ENCODE results near the gene MAP4K5. TPM values are rescaled to one million over a fixed set of nuclear protein-coding genes. Genes with fewer than 3 reads are reported as not detected.

The MAP4K5 gene
- total and polyA plus RNA-seq, 2 of the 4 experiments (the other 2 are of a cell fraction): 33.1 to 46.1 TPM

- Histone ChIP-seq H3K36me3 (ENCODE audit: control insufficient read depth, insufficient read depth, low read length) (no peaks in the 10 kb centered on the region), H2AFZ (replicated peaks; ENCODE audit: low read length, poor library complexity) (no peak overlapping the region), H3K27me3 (ENCODE audit: control insufficient read depth, insufficient read depth, low read length) (no peaks in the 10 kb centered on the region), H2BK15ac (ENCODE audit: low read depth, low read length) (no peak overlapping the region), H3K4me2 (ENCODE audit: low read depth, low read length) (no peak overlapping the region), H3K23ac (ENCODE audit: low read depth, low read length) (no peak overlapping the region), H3K4me3 (ENCODE audit: insufficient read depth, low read depth, low read length) (no peak overlapping the region), H3K27ac (ENCODE audit: insufficient read depth, low read length) (no peak overlapping the region), H4K8ac (ENCODE audit: low read depth in 2 of 2, low read length in 2 of 2) (no peak overlapping the region), H4K20me1 (ENCODE audit: insufficient read depth, low read length) (no peaks in the 10 kb centered on the region), H3K56ac (ENCODE audit: extremely low read depth, insufficient read depth, low read length) (no peak overlapping the region), H3K4ac (ENCODE audit: low read depth, low read length) (no peak overlapping the region), H3K79me1 (ENCODE audit: low read depth in 1 of 2, low read length in 2 of 2) (no peaks in the 10 kb centered on the region), H2BK120ac (ENCODE audit: low read depth, low read length) (no peak overlapping the region), H4K5ac (ENCODE audit: low read depth, low read length) (no peak overlapping the region), H3K14ac (replicated peaks; ENCODE audit: low read depth, low read length) (no peak overlapping the region), H2BK20ac (ENCODE audit: low read depth, low read length) (no peak overlapping the region), H3K18ac (ENCODE audit: low read depth, low read length) (no peak overlapping the region), H2BK5ac (ENCODE audit: low read depth, low read length, poor library complexity, severe bottlenecking) (no peak overlapping the region), H2AK5ac (ENCODE audit: low read depth, low read length) (no peak overlapping the region), H2AK9ac (replicated peaks; ENCODE audit: low read depth, low read length, poor library complexity) (no peak overlapping the region), H3K4me1 (ENCODE audit: control insufficient read depth, insufficient read depth, low read length) (no peaks in the 10 kb centered on the region), H3K9ac (ENCODE audit: low read depth, low read length) (no peak overlapping the region), H3K9me1 (ENCODE audit: insufficient read depth, low read length) (peaks cover 6% of the 10 kb centered on the region), H4K91ac (ENCODE audit: insufficient read depth, low read depth, low read length) (no peak overlapping the region), H3K9me3 (ENCODE audit: control insufficient read depth, insufficient read depth, low read length) (no peaks in the 10 kb centered on the region)
- CTCF ChIA-PET: no interaction called here
- no TSS peak for BruUV-seq (replicated peaks)
- dilution Hi-C loops (cut with HindIII; ENCODE audit: low sequenced_read_pairs, unreplicated experiment): no loop called here
- in situ Hi-C loops (cut with MboI; ENCODE audit: low sequenced_read_pairs): no loop called here
- intact Hi-C loops (cut with micrococcal nuclease): no loop called here
- POLR2A ChIA-PET (ENCODE audit: unreplicated experiment): no interaction called here
- ATAC-seq (ENCODE audit: low read depth): no peak
- WGBS, 2 experiments (ENCODE audit: extremely low coverage in 2 of 2, insufficient read length in 1 of 2): 100% methylated on average over 1 of the region's 4 CpGs; no CpG with 5 or more reads in 1 of the 2 experiments
- no peak for DNase-seq
- TF ChIP-seq CHD1 (IDR thresholded peaks at IDR 0.05; ENCODE audit: low read depth, low read length): no peak
- TF ChIP-seq ELK1 (IDR thresholded peaks at IDR 0.05; ENCODE audit: borderline replicate concordance, low read depth, low read length): no peak
- TF ChIP-seq, protein P1, sequence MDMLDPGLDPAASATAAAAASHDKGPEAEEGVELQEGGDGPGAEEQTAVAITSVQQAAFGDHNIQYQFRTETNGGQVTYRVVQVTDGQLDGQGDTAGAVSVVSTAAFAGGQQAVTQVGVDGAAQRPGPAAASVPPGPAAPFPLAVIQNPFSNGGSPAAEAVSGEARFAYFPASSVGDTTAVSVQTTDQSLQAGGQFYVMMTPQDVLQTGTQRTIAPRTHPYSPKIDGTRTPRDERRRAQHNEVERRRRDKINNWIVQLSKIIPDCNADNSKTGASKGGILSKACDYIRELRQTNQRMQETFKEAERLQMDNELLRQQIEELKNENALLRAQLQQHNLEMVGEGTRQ (IDR thresholded peaks at IDR 0.05; ENCODE audit: low read depth, low read length): no peak
- no peak for TF ChIP-seq CEBPB (IDR thresholded peaks at IDR 0.05; ENCODE audit: low read depth, low read length)
- TF ChIP-seq, protein P2, sequence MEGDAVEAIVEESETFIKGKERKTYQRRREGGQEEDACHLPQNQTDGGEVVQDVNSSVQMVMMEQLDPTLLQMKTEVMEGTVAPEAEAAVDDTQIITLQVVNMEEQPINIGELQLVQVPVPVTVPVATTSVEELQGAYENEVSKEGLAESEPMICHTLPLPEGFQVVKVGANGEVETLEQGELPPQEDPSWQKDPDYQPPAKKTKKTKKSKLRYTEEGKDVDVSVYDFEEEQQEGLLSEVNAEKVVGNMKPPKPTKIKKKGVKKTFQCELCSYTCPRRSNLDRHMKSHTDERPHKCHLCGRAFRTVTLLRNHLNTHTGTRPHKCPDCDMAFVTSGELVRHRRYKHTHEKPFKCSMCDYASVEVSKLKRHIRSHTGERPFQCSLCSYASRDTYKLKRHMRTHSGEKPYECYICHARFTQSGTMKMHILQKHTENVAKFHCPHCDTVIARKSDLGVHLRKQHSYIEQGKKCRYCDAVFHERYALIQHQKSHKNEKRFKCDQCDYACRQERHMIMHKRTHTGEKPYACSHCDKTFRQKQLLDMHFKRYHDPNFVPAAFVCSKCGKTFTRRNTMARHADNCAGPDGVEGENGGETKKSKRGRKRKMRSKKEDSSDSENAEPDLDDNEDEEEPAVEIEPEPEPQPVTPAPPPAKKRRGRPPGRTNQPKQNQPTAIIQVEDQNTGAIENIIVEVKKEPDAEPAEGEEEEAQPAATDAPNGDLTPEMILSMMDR (conservative IDR thresholded peaks at IDR 0.05; ENCODE audit: low read depth, low read length): no peak
- no peak for TF ChIP-seq SMC3 (IDR thresholded peaks at IDR 0.05; ENCODE audit: low read depth, low read length)
Observed at GRCh38 chr14:50371546-50371945, 160.8 kb downstream of the MAP4K5 start.

All from IMR-90 (cell line).